Measurements from ENCODE around the gene FUS. TPM values are rescaled to one million over a fixed set of nuclear protein-coding genes. Genes with fewer than 3 reads are reported as not detected.
"Not testable (repeated sequence)": the region's sequence is repeated elsewhere in the genome, so short reads cannot be mapped to it uniquely, and the experiment has no call there.

FUS gene
- total RNA-seq, 2 experiments from 2014 or later: 486 to 533 TPM

DNA sequence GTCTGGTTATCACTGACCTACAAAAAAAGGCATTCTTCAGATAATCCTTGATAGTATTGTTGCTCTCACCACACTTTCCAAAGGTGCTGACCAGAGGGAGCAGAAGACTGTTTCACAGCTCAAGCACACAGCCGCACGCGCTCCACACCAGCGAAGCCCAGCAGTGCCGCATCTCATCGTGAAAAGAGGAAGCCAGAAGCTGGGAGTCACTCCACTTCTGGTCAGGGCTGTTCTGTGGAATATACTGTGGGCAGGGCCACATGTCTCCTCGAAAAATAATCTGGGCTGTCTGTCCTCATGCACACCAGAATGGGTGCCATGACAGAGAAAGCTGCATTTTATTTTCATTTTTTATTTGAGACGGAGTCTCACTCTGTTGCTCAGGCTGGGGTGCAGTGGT lies 22.8 kb upstream of the FUS start:
- TF ChIP-seq, protein P1, sequence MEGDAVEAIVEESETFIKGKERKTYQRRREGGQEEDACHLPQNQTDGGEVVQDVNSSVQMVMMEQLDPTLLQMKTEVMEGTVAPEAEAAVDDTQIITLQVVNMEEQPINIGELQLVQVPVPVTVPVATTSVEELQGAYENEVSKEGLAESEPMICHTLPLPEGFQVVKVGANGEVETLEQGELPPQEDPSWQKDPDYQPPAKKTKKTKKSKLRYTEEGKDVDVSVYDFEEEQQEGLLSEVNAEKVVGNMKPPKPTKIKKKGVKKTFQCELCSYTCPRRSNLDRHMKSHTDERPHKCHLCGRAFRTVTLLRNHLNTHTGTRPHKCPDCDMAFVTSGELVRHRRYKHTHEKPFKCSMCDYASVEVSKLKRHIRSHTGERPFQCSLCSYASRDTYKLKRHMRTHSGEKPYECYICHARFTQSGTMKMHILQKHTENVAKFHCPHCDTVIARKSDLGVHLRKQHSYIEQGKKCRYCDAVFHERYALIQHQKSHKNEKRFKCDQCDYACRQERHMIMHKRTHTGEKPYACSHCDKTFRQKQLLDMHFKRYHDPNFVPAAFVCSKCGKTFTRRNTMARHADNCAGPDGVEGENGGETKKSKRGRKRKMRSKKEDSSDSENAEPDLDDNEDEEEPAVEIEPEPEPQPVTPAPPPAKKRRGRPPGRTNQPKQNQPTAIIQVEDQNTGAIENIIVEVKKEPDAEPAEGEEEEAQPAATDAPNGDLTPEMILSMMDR (IDR thresholded peaks at IDR 0.05): no peak
- ChIA-PET POLR2A (interaction anchor here (0.7 to 5.3 kb wide), 4 partner anchors 15 to 83 kb away, joined by 3 to 49 read pairs (median 6); partner anchors contain the start of genes FUS, ZNF646 and ZNF668), CTCF (interaction anchor here (0.7 to 2.9 kb wide), 8 partner anchors 11 to 286 kb away, joined by 3 to 19 read pairs (median 3); partner anchors contain the start of gene PRSS8)
- no peak overlapping the region for H3K27ac Mint-ChIP-seq
- no peaks in the 10 kb centered on the region for H3K36me3 Mint-ChIP-seq (ENCODE audit: low read depth)
- H3K27me3 Mint-ChIP-seq: peaks cover 2% of the 10 kb centered on the region
- H3K4me1 Mint-ChIP-seq (ENCODE audit: low read depth): peaks cover 9% of the 10 kb centered on the region
- DNase-seq (no peak), ATAC-seq (no peak)
- intact Hi-C loops (cut with micrococcal nuclease): no loop called here
- H3K4me3 Mint-ChIP-seq: peak overlapping the region; percentile 40
- H3K9me3 Mint-ChIP-seq: no peaks in the 10 kb centered on the region

DNA sequence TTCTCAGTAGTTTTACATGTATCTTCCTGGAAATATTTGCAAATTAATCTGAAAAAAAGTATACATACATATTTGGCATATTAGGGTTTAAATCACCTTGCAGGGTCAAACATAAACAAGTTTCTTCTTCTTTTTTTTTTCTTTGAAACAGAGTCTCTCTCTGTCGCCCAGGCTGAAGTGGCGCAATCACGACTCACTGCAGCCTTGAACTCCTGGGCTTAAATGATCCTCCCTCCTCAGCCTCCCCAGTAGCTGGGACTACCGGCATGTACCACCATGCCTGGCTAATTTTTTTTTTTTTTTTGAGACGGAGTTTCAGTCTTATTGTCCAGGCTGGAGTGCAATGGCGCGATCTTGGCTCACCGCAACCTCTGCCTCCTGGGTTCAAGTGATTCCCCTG lies 12.6 kb upstream of the FUS start:
- no peak overlapping the region for H3K4me3 Mint-ChIP-seq
- H3K27me3 Mint-ChIP-seq: no peaks in the 10 kb centered on the region
- TF ChIP-seq, protein P1 (IDR thresholded peaks at IDR 0.05): no peak
- ATAC-seq: no peak
- no peaks in the 10 kb centered on the region for H3K9me3 Mint-ChIP-seq
- no peaks in the 10 kb centered on the region for H3K36me3 Mint-ChIP-seq (ENCODE audit: low read depth)
- DNase-seq: no peak
- no peaks in the 10 kb centered on the region for H3K4me1 Mint-ChIP-seq (ENCODE audit: low read depth)
- H3K27ac Mint-ChIP-seq: no peak overlapping the region
- intact Hi-C loops (cut with micrococcal nuclease): no loop called here
- ChIA-PET POLR2A (interaction anchor here (2.6 kb wide), 1 partner anchor 13 kb away, joined by 11 read pairs; the partner anchor contains the start of gene FUS), CTCF (interaction anchor here (1.1 to 2.4 kb wide), 4 partner anchors 8 to 25 kb away, joined by 3 to 8 read pairs (median 4); no protein-coding TSS in a partner anchor)

DNA sequence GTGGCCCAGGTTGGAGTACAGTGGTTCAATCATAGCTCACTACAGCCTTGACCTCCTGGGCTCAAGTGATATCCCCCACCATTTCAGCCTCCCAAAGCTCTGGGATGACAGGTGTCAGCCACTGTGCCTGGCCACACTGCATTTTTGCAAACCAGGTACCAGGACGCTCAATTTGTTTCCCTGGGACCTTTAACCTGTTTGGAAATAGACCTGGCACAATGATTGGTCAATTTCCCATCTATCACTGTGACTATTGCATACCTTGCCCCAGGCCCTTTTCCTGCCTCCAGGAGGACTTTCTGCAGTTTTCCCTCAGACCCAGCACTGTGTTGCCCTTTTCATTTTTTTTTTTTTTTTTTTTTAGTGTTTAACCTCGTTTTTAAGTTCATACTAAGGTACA lies 11.1 kb upstream of the FUS start:
- ChIA-PET CTCF (interaction anchor here (2.4 kb wide), 1 partner anchor 26 kb away, joined by 8 read pairs; no protein-coding TSS in a partner anchor), POLR2A (no interaction called here)
- TF ChIP-seq, protein P1 (IDR thresholded peaks at IDR 0.05): no peak
- no peak overlapping the region for H3K27ac Mint-ChIP-seq
- no peaks in the 10 kb centered on the region for H3K27me3 Mint-ChIP-seq
- no peaks in the 10 kb centered on the region for H3K36me3 Mint-ChIP-seq (ENCODE audit: low read depth)
- intact Hi-C loops (cut with micrococcal nuclease): no loop called here
- DNase-seq (no peak), ATAC-seq (no peak)
- no peaks in the 10 kb centered on the region for H3K4me1 Mint-ChIP-seq (ENCODE audit: low read depth)
- no peaks in the 10 kb centered on the region for H3K9me3 Mint-ChIP-seq
- no peak overlapping the region for H3K4me3 Mint-ChIP-seq

DNA sequence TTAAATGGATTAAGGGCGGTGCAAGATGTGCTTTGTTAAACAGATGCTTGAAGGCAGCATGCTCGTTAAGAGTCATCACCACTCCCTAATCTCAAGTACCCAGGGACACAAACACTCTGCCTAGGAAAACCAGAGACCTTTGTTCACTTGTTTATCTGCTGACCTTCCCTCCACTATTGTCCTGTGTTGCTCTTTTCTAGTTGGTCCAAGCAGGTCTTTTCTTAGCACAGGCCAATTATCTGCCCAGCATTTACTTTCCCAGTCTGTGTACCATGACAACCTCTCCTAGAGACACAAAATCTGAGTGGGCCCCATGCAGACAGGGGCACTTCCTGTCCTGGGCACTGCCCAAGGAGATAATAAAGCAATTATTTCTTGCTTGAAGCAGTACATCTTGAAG lies 9.9 kb upstream of the FUS start:
- H3K36me3 Mint-ChIP-seq (ENCODE audit: low read depth); CTCF ChIA-PET; ATAC-seq; H3K27me3 Mint-ChIP-seq; POLR2A ChIA-PET; H3K4me1 Mint-ChIP-seq (ENCODE audit: low read depth); H3K27ac Mint-ChIP-seq; DNase-seq; H3K4me3 Mint-ChIP-seq; H3K9me3 Mint-ChIP-seq: not testable (repeated sequence)
- intact Hi-C loops (cut with micrococcal nuclease): loop anchor here (10.0 kb wide), 1 partner anchor 55 kb away; the partner anchor contains the start of gene KAT8

DNA sequence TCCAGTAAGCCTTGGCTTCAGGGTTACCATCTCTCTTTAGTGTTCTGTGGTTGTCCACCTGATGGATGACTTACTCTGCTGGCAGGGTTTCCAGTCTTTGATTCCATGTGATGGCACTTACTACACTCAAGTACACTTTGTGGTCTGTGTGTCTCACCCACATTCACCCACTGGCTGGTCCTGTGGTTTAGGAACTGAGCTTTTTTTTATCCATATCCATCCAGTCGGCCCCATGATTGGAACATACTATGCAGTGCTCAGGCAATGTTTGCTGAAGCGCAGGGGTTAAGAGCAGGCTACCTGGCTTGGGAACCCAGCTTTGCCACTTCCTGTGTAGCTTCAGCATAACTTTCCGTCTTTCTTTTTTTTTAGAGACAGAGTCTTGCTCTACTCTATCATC lies 2.8 kb upstream of the FUS start:
- H3K4me1 Mint-ChIP-seq (ENCODE audit: low read depth): peaks cover 19% of the 10 kb centered on the region
- H3K27me3 Mint-ChIP-seq: no peaks in the 10 kb centered on the region
- ChIA-PET CTCF (interaction anchor here (0.9 to 2.3 kb wide), 5 partner anchors 9 to 35 kb away, joined by 3 to 13 read pairs (median 4); no protein-coding TSS in a partner anchor), POLR2A (interaction anchor here (1.0 to 13.8 kb wide), 5 partner anchors 10 to 105 kb away, joined by 3 to 482 read pairs (median 49); partner anchors contain the start of gene PYCARD)
- intact Hi-C loops (cut with micrococcal nuclease): loop anchor here (10.0 kb wide), 1 partner anchor 62 kb away; the partner anchor contains the start of gene KAT8
- peak; percentile 84 for DNase-seq
- peak overlapping the region; percentile 40 for H3K4me3 Mint-ChIP-seq
- peak; percentile 10 for ATAC-seq
- peaks cover 14% of the 10 kb centered on the region for H3K36me3 Mint-ChIP-seq (ENCODE audit: low read depth)
- TF ChIP-seq, protein P1 (IDR thresholded peaks at IDR 0.05): no peak
- H3K9me3 Mint-ChIP-seq: peaks cover 4% of the 10 kb centered on the region
- peak overlapping the region; percentile 72 for H3K27ac Mint-ChIP-seq
